Measurements from ENCODE around the gene INPP5A.
"Not testable (repeated sequence)": the region's sequence is repeated elsewhere in the genome, so short reads cannot be mapped to it uniquely, and the experiment has no call there.

Gene INPP5A

DNA sequence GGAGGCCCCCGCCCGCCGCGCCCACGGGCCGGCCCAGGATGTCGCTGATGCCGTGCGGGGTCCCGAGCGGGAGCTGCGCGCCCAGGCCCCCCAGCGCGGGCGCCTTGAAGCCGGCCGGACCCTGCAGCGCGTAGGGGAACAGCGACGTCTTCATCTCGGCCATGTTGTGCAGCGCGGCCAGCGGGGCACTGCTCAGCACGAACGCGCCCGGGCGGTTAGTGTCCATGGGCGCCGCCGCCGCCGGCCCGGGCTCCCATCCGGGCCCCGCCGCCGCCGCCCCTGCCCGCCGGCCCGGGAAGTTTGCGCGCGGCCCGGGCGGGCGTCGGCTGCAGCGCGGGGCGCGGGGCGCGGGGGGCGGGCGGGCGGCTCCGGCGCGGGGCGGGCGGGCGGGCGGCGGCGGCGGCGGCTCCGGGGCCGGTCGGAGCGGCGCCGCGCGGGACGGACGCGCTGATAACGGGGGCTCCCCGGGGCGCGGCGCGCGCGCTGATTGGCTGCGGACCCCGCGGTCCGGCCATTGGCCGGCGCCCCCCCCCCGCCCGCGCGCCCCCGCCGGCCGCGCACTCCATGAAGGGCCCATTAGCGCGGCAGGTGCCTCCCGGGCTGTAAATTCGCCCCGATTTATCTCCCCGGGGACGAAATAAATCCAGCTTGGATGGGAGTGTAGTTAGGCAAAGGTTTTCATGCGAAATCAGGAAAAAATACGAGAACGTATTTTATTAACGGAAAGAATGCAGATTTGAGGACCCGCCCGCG is 248.3 kb downstream of the INPP5A start, which contains the start of gene NKX6-2:
NKX6-2 (minus strand) TSS at position 425 of the 753 bp plus-strand sequence; CDS start at position 226, 199 bp downstream.
- DNase-seq, result no peak
- no peak for TF ChIP-seq GATA1 (IDR thresholded peaks at IDR 0.05; ENCODE audit: low read depth, low read length)
- TF ChIP-seq POLR2A (IDR thresholded peaks at IDR 0.05; ENCODE audit: low read length), result no peak

DNA sequence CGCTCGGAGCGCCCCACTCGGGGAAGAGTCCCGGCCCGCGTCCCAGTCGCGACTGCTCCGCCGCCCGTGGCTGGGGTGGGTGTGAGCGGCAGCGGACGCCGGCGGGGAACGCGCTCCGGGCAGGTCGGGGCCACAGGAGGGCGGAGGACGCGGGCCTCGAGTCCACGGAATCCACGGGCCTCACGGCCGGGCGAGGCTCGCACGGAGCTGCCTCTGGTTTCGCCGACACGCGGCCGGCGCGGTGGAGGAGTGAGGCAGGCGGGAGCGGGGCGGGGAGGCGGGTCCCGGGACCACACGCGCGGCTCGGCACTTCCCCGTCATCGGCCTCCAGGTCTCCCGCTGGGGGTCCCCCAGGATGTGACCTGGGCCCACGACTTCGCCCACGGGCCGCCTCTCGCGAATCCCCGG is 248.9 kb downstream of the INPP5A start:
- TF ChIP-seq GATA1 (IDR thresholded peaks at IDR 0.05; ENCODE audit: low read depth, low read length), result no peak
- TF ChIP-seq POLR2A (IDR thresholded peaks at IDR 0.05; ENCODE audit: low read length), result no peak
- DNase-seq, result no peak

DNA sequence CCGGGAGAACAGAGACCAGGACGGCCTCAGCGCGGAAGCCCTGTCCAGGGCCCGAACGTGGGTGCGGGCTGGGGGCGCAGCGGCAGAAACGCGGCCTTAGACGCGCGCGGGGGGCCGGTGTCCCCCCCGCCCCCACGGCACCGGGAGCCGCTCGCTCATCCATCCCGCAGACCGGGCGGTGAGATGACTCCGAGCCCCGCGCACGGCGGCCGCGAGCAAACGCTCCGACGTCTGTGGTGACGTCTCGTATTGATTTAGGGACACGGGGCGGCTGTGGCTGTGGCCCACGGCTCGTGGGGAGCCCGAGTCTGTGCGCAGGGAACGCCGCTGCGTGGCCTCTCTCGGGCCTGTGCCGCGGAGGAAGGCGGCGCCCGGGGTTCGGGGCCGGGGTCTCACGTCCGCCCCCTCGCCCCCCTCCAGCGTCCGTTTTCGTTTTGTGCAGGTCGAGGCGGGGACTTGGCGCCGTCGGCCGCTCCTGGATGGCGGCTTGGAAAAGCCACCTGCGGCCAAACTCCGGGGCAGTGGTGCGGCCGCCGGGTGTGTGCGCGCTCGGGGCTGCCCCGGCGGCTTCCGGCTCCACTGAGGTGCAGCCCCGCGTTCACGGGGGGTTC is 249.4 kb downstream of the INPP5A start:
- DNase-seq, result no peak
- TF ChIP-seq POLR2A (IDR thresholded peaks at IDR 0.05; ENCODE audit: low read length), result no peak
- no peak for TF ChIP-seq GATA1 (IDR thresholded peaks at IDR 0.05; ENCODE audit: low read depth, low read length)

DNA sequence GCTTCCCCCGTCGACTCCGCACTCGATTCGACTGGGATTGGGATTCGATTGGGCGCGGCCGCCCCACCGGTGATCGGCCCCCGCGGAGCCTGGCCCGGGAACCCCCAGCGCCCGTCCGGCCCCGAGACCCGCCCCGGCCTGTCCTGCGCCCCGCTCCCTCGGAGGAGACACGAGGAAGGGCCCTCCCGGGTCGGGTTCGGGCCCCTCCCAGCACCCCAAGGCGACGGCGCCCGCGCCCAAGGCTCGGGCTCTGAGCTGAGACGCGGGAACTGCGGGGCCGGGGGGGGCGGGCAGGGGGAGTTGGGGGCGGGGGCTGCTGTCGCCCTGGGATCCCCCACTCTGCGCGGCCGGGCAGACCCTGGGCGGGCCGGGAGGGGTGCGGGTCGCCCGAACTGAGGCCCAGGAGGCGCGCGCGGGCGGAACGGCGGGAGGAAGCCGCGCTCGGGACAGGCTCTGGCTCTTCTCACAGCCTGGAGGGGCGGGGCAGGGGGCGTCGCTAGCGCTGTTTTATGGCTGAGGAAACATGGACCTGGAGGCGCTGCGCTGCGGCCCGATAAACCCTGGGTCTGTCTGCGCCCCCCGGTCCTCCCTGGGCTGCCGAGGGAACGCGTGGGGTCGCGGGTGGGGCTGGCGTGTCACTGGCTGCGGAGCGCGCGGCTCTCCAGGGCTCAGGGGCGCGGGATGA is 250.1 kb downstream of the INPP5A start:
- TF ChIP-seq GATA1 (IDR thresholded peaks at IDR 0.05; ENCODE audit: low read depth, low read length) (no peak), POLR2A (IDR thresholded peaks at IDR 0.05; ENCODE audit: low read length) (no peak)
- DNase-seq, result no peak

DNA sequence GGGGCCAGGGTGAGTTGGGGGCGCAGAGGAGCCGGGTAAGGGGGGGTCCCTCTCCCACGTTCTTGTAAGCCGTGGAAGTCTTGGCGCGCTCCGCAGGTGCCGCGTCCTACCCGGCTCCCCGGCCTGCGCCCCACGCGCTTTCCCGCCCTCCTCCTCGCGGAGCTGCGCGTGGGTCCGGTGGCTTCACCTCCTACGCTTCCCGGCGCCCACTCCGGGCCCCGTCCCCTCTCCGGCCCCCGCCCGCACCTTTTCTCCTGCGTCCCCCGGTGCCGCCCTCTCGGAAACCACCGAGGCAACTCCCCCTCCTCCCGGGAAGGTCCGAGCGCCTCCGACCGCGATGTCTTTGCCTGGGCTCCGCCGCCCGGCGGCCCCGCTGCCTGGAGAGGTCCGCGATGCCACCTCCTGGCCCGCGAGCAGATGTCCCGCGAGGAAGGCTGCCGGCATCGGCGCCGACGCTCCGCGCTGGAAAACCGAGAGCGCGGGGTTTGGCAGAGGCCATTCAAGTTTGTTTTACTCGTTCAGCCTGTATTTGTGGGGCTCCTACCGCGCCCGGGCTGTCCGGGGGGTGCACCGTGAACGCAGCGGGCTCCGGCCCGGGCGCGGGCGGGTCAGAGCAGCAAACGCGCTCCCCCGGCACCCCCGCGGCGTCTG is 250.7 kb downstream of the INPP5A start:
- TF ChIP-seq POLR2A (IDR thresholded peaks at IDR 0.05; ENCODE audit: low read length), result no peak
- no peak for TF ChIP-seq GATA1 (IDR thresholded peaks at IDR 0.05; ENCODE audit: low read depth, low read length)
- DNase-seq, result peak; percentile 12 to 30

DNA sequence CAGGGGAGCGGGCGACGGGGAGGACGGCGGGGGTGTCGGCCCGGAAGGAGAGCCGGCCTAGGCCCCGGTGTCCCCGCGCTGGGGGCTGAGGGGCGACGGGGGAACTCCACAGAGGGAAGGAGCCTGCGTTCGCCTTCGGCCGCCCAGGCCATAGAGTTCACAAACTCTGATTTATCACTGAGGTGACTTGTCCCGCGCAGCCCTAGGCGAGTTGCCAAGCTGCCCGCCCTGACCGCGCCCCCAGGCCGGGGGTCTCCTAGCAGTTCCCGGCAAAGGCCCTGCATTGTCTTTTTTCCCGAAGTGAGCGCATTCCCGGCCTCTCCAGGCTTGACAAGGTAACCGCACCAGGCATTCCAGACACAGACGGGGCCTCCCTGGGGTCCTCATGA is 251.2 kb downstream of the INPP5A start:
- TF ChIP-seq POLR2A (IDR thresholded peaks at IDR 0.05; ENCODE audit: low read length) (no peak), GATA1 (IDR thresholded peaks at IDR 0.05; ENCODE audit: low read depth, low read length) (no peak)
- no peak for DNase-seq

DNA sequence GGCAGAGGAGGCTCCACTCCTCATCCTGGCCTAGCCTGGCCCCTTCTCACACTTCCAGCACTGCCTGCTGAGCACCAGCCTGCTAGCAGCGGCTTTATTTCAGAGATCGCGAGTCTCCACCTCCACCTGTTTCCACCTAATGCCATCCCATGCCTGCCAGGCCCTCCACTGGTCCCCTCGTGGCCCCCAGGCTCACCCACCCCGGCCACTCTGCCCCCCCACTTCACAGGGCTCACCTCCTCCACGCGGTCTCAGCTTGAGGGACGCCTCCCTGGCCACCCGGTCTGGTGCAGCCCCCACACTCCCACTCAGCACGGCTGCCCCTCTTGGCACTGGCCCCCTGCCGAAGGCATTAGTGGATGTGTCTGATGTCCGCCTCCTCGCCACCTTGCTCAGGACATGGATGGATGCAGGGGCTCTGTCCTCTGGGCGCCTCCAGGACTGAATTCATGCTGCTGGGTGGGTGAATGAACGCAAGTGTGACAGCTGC is 252.1 kb downstream of the INPP5A start:
- TF ChIP-seq GATA1 (IDR thresholded peaks at IDR 0.05; ENCODE audit: low read depth, low read length) (no peak), POLR2A (IDR thresholded peaks at IDR 0.05; ENCODE audit: low read length) (no peak)
- no peak for DNase-seq

DNA sequence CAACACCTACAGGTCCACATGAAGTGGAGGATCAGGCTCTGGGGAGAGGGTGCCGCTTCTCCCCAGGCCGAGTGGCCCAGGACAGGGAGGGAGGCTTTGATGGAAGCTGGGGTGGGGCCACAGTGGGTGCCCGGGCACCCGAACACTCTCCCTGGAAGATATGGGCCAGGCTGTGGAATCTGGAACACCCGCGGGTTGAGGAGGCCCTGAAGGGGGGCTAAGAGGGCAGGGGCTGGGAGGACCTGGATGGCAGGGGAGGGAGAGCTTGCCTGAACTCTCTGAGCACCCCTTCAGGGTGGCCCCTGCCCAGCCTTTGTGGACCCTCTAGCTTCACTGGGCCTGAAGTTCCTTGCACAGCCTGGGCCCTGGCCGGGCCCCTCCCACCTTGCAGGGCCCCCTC is 252.9 kb downstream of the INPP5A start:
- TF ChIP-seq POLR2A (IDR thresholded peaks at IDR 0.05; ENCODE audit: low read length) (no peak), GATA1 (IDR thresholded peaks at IDR 0.05; ENCODE audit: low read depth, low read length) (no peak)

DNA sequence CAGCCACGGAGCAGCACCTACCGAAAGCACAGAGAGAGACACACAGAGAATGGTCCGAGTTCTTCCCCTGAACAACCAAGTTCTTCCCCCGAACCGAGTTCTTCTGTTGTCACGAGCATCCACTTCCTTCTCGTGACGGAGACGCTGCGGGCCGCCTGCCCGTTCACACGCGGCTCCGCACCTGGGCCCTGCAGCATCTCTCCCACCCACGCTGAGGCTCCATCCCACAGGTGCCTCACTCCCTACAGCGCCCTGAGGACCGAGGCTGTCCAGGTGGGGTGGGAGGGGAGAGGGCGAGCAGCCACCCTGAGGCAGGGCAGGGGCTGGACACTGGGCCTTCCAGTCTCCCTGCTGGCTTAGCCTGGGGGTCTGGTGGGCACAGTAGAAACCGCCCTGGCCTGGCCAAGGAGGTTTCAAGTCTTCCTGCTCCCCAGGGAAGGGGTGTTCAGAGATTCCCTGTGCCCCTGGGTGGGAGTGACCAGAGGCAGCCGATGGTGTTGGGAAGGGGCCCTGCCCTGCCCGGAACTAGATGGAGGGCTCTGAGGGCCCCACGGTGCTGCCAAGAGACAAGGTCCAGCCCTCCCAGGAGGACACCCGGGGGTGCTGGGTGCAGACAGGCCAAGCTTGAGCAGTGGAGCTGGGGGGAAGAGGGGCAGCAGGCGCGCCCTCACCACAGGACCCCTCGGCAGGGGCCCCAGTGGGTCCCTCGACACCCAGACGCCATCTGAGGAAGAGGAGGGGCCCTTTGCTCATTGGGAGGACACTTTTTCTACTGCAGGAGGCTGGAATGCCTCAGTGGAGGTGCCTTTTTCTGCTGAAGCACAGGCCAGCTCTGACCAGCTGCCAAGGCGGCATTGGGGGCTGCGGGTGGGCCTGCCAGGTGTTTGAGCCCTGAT is 253.6 kb downstream of the INPP5A start:
- TF ChIP-seq POLR2A (IDR thresholded peaks at IDR 0.05; ENCODE audit: low read length) (no peak), GATA1 (IDR thresholded peaks at IDR 0.05; ENCODE audit: low read depth, low read length) (no peak)
- no peak for DNase-seq

More for the DNA sequence above, 252.9 kb downstream of the INPP5A start:
- DNase-seq, result no peak

DNA sequence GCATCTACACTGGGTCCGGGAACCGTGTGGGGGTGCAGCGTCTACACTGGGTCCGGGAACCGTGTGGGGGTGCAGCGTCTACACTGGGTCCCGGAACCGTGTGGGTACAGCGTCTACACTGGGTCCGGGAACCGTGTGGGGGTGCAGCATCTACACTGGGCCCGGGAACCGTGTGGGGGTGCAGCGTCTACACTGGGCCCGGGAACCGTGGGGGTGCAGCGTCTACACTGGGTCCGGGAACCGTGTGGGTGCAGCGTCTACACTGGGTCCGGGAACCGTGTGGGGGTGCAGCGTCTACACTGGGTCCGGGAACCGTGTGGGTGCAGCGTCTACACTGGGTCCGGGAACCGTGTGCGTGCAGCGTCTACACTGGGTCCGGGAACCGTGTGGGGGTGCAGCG is 254.5 kb downstream of the INPP5A start:
- not testable (repeated sequence) for DNase-seq

DNA sequence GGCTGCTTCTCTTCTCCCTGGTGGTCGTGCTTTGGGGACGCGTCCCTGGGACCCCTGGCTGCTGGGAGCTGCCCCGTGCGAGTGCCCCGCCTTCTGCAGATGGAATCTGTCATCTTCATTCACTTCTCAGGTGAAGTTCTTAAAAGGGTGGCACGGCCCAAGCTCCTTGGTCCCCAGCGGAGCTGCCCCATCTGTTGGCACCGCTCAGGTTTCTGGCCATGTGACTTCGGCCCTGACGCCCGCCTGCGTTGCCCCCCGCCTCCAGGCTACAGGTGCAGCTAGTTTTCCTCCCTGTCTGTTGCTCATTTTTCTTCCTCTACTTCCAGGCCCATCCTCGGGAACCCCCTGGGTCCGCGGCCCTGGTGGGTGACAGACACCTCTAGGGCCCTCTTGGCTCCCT is 255.2 kb downstream of the INPP5A start:
- DNase-seq, result no peak
- TF ChIP-seq POLR2A (IDR thresholded peaks at IDR 0.05; ENCODE audit: low read length), result no peak
- TF ChIP-seq GATA1 (IDR thresholded peaks at IDR 0.05; ENCODE audit: low read depth, low read length), result no peak

DNA sequence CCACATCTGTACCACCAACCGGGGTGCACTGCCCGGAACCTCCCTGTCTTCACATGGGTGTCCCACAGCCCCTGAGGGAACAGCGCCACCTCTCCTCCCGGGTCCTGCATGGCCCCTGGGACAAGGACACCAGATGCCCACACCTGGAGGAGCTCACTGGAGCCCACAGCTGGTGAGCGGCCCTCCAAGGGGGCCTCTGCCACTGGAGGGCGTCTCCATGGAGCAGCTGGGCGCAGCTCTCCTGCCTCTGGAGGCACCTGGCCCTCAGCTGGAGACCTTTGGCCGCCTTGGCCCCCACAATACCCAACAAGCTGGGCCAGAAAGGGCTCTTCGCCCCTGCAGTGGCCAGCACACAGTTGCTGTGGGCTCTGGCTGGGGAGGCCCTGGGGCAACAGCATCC is 255.6 kb downstream of the INPP5A start:
- TF ChIP-seq GATA1 (IDR thresholded peaks at IDR 0.05; ENCODE audit: low read depth, low read length) (no peak), POLR2A (IDR thresholded peaks at IDR 0.05; ENCODE audit: low read length) (no peak)
- peak in 1 of 2 experiments; percentile 9 for DNase-seq

All from erythroblast (primary cell).